Erythroblast (primary cell): ENCODE data around the gene CPLANE1.

Experiments
- GATA1 ChIP-seq: IDR thresholded peaks from 2 replicates; pipeline ENCODE4 v1.6.1; 2011; ENCODE audit warnings: low read depth, mild to moderate bottlenecking, control low read depth, low read length, moderate library complexity
- POLR2A ChIP-seq: IDR thresholded peaks from 2 replicates; pipeline ENCODE4 v1.6.1; 2011; ENCODE audit warnings: mild to moderate bottlenecking, low read length

- TF ChIP-seq POLR2A (no peak), GATA1 (no peak)
Observed at GRCh38 chr5:37189355-37189754, 59.8 kb downstream of the CPLANE1 start.
